ENCODE measurements around the gene ATP1A4. TPM values are rescaled to one million over a fixed set of nuclear protein-coding genes. Genes with fewer than 3 reads are reported as not detected.

The ATP1A4 gene
- total RNA-seq, 4 donors from 2014 or later = 1.5 TPM; not detected in 3

GRCh38 chr1:160197231-160197630 is 45.8 kb downstream of the ATP1A4 start:
- DNase-seq = no peak
- intact Hi-C loops (cut with DNase I; ENCODE audit: low total_unique reads) = loop anchor here (10.0 kb wide), 2 partner anchors 58 to 102 kb away; partner anchors contain the start of gene IGSF8
- H3K4me3 ChIP-seq = no peak overlapping the region
- no peak overlapping the region for H3K27ac ChIP-seq
- TF ChIP-seq POLR2A (IDR thresholded peaks at IDR 0.05) = no peak
- TF ChIP-seq, protein P1, sequence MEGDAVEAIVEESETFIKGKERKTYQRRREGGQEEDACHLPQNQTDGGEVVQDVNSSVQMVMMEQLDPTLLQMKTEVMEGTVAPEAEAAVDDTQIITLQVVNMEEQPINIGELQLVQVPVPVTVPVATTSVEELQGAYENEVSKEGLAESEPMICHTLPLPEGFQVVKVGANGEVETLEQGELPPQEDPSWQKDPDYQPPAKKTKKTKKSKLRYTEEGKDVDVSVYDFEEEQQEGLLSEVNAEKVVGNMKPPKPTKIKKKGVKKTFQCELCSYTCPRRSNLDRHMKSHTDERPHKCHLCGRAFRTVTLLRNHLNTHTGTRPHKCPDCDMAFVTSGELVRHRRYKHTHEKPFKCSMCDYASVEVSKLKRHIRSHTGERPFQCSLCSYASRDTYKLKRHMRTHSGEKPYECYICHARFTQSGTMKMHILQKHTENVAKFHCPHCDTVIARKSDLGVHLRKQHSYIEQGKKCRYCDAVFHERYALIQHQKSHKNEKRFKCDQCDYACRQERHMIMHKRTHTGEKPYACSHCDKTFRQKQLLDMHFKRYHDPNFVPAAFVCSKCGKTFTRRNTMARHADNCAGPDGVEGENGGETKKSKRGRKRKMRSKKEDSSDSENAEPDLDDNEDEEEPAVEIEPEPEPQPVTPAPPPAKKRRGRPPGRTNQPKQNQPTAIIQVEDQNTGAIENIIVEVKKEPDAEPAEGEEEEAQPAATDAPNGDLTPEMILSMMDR (IDR thresholded peaks at IDR 0.05) = no peak
- H3K36me3 ChIP-seq = no peaks in the 10 kb centered on the region
- H3K4me1 ChIP-seq = peaks cover 0 to 5% of the 10 kb centered on the region in 2 donors
- no peaks in the 10 kb centered on the region for H3K9me3 ChIP-seq
- H3K27me3 ChIP-seq = no peaks in the 10 kb centered on the region

- no peaks in the 10 kb centered on the region for H3K4me1 ChIP-seq
- no peak for DNase-seq
- H3K27me3 ChIP-seq = no peaks in the 10 kb centered on the region
- no peak for TF ChIP-seq POLR2A (IDR thresholded peaks at IDR 0.05)
- TF ChIP-seq, protein P1 (IDR thresholded peaks at IDR 0.05) = no peak
- intact Hi-C loops (cut with DNase I; ENCODE audit: low total_unique reads) = loop anchor here (10.0 kb wide), 1 partner anchor 1014 kb away; the partner anchor contains the start of gene FCER1G
- H3K9me3 ChIP-seq = no peaks in the 10 kb centered on the region
- H3K36me3 ChIP-seq = no peaks in the 10 kb centered on the region
- H3K27ac ChIP-seq = no peak overlapping the region
- no peak overlapping the region for H3K4me3 ChIP-seq
Observed at GRCh38 chr1:160200786-160201185, 49.4 kb downstream of the ATP1A4 start.

DNA sequence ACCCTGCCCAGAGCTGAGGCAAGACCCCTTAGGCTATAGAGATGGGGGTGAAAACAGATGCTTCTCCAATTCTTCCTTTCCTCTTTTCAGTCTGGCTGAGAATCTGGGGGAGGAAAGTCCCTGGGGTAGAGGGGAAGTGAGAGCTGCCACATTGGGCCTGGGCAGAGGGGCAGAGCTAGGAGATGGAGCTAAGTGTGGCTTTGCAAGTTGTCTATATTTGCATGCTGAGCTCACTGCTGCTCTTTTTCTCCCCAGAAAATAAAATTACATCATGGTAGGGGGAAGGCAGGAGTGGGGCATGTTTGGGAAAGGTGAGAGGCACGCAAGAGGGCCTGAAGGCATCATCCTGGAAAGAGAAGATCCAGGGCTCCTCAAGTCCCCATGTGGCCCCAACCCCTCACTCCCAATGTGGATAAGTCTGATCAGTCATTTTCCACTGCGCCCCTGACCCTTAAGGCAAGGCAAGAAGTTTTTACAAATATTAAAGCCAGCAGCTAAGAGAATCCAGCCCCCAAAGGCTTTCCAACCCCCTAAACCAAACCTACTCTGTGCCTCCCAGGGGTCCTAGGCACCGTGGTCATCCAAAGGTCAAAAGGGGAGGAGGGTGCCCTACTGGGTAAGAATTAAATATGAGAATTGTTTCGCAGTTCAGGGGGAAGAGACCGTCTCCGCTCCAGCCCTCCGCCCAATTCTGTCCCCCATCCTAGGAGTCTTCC is 53.3 kb downstream of the ATP1A4 start:
- Histone ChIP-seq H3K27me3 (no peaks in the 10 kb centered on the region), H3K4me1 (peaks cover 0 to 5% of the 10 kb centered on the region in 2 donors), H3K9me3 (no peaks in the 10 kb centered on the region), H3K27ac (peak overlapping the region; percentile 77 to 89), H3K36me3 (no peaks in the 10 kb centered on the region), H3K4me3 (peak overlapping the region; percentile 62 to 70)
- no peak for DNase-seq
- intact Hi-C loops (cut with DNase I; ENCODE audit: low total_unique reads) = loop anchor here (10.0 kb wide), 1 partner anchor 1010 kb away; the partner anchor contains the start of gene FCER1G
- no peak for TF ChIP-seq POLR2A (IDR thresholded peaks at IDR 0.05)
- TF ChIP-seq, protein P1 (IDR thresholded peaks at IDR 0.05) = no peak

DNA sequence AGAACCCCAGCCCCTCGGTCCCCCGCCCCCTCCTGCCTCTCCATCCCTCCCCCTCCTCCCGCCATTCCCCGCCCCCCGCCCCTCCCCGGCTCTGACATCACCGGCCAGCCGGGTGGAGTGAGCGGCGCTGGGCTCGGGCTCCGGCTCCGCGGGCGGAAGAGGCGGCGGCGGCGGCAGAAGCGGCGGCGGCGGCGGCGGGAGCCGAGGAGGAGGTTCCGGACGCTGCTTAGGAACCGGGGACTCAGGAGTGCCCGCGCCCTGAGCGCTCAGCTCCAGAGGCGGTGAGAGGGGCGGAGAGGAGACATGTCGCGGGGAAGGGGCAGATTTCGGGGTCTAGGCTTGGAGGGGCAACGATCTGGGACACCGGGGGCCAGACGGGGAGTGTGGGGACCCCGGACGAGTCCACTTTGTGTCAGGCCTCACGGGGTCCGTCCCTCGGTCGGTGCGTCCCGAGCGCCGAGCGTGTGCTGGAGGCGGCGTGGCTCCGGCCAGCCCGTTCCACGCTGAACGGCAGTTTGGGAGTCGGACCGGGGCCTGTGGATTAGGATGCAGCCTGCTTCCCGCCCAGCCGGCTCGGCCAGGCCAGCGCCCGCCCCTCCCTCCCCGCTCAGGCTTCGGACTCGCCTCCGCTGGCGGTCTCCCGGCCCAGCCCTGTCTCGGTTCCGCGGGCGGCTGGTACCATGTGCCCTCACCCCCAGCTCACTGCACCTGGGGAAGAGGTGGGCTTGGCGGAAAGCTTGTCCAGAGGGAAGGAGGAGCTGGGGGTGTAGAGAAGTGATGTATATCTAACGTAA is 54.0 kb downstream of the ATP1A4 start, which contains the start of gene PEA15:
PEA15 (plus strand) TSS at position 143 of the 794 bp plus-strand sequence. CDS start 6,161 bp downstream, outside the sequence.
- Histone ChIP-seq H3K9me3 (no peaks in the 10 kb centered on the region), H3K27me3 (no peaks in the 10 kb centered on the region), H3K4me3 (peak within 1 kb of the TSS; percentile 62 to 70), H3K4me1 (peaks cover 0 to 5% of the 10 kb centered on the region in 2 donors), H3K27ac (peak within 1 kb of the TSS; percentile 77 to 89), H3K36me3 (no peaks in the 10 kb centered on the region)
- TF ChIP-seq, protein P1 (IDR thresholded peaks at IDR 0.05) = no peak
- peak; percentile 73 to 86 for TF ChIP-seq POLR2A (IDR thresholded peaks at IDR 0.05)
- DNase-seq = peak; percentile 76 to 80
- intact Hi-C loops (cut with DNase I; ENCODE audit: low total_unique reads) = loop anchor here (10.0 kb wide), 1 partner anchor 1009 kb away; the partner anchor contains the start of gene FCER1G

Measured in uterus (tissue), 4 donors.